H1 (cell line): Measurements from ENCODE around the gene CHI3L2.

ENCODE experiments used
- PHF8 ChIP-seq: fragments of 200-600 bp; sonication (generic); conservative IDR thresholded peaks from 2 replicates; pipeline ENCODE4 v1.7.1; 2012; ENCODE audit warnings: low read depth, mild to moderate bottlenecking, inconsistent platforms, low read length, moderate library complexity
- SIX5 ChIP-seq: IDR thresholded peaks from 2 replicates; pipeline ENCODE4 v1.6.1; 2011; ENCODE audit warnings: mild to moderate bottlenecking, low read depth, low read length
- TAF1 ChIP-seq: IDR thresholded peaks from 2 replicates; pipeline ENCODE4 v1.6.1; 2011; ENCODE audit warnings: mild to moderate bottlenecking, low read depth, low read length
- TBP ChIP-seq: IDR thresholded peaks from 2 replicates; pipeline ENCODE4 v1.6.1; 2011; ENCODE audit warnings: low read depth, low read length, improper control_type of control experiment
- TF ChIP-seq, protein P1 (sequence below), 3 experiments: IDR thresholded peaks; 1 replicate in 2 of 3; 2 replicates in 1 of 3; pipeline versions ENCODE4 v1.5.1 to v1.6.1; 2011; ENCODE audit warnings: low read length in 3 of 3, mild to moderate bottlenecking in 3 of 3, inconsistent platforms in 2 of 3, low read depth in 1 of 3, moderate library complexity in 1 of 3; ENCODE audit not compliant: insufficient read depth in 1 of 3; ENCODE audit errors: control extremely low read depth in 1 of 3

DNA sequence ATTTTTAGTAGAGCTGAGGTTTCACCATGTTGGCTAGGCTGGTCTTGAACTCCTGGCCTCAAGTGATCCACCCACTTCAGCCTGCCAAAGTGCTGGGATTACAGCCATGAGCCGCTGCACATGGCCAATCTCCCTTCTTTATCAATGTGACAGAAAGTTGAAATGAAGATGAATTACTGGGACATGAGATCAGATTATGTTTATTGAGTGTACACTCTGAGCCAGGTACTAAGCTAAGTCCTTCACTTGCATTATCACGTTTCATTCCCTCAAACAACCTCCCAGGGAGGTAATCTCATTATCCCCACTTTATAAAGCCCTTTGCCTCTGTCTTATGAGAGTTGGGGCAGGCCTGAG lies 6.3 kb upstream of the CHI3L2 start:
- no peak for TF ChIP-seq PHF8
- TF ChIP-seq SIX5 = no peak
- TF ChIP-seq TBP = no peak
- TF ChIP-seq, protein P1, sequence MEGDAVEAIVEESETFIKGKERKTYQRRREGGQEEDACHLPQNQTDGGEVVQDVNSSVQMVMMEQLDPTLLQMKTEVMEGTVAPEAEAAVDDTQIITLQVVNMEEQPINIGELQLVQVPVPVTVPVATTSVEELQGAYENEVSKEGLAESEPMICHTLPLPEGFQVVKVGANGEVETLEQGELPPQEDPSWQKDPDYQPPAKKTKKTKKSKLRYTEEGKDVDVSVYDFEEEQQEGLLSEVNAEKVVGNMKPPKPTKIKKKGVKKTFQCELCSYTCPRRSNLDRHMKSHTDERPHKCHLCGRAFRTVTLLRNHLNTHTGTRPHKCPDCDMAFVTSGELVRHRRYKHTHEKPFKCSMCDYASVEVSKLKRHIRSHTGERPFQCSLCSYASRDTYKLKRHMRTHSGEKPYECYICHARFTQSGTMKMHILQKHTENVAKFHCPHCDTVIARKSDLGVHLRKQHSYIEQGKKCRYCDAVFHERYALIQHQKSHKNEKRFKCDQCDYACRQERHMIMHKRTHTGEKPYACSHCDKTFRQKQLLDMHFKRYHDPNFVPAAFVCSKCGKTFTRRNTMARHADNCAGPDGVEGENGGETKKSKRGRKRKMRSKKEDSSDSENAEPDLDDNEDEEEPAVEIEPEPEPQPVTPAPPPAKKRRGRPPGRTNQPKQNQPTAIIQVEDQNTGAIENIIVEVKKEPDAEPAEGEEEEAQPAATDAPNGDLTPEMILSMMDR (IDR thresholded peaks at IDR 0.05; ENCODE audit: control extremely low read depth in 1 of 3, insufficient read depth in 1 of 3, low read depth in 1 of 3, low read length in 3 of 3) = no peak
- no peak for TF ChIP-seq TAF1
